GM12878 (cell line): ENCODE measurements around the gene ANTXR2. TPM values are rescaled to one million over a fixed set of nuclear protein-coding genes. Genes with fewer than 3 reads are reported as not detected.

ENCODE experiments used
- ATAC-seq: fragments of 200-7000 bp; cut with Tn5 transposase; 3 replicates; pipeline ENCODE4 v1.9.1; 2020; ENCODE audit warnings: mild to moderate bottlenecking, moderate library complexity
- BruUV-seq: library from RNA; stranded (reverse); fragments of 400-500 nt; replicated peaks from 2 replicates; lab custom pipeline; 2021; lab: Mats Ljungman, UMichigan
- CTCF ChIA-PET: fragments of 300-600 bp; sonication (Branson Sonifier 250); formaldehyde crosslinking; extraction: SDS; loops from one replicate; lab custom pipeline; 2021; ENCODE audit warnings: inconsistent platforms; lab: Yijun Ruan, JAX
- POLR2A ChIA-PET: fragments of 350-600 bp; formaldehyde crosslinking; extraction: SDS; loops from one replicate; lab custom pipeline; 2021; ENCODE audit warnings: inconsistent platforms; lab: Charles Lee
- RAD21 ChIA-PET: fragments of 300-600 bp; sonication (Branson Sonifier 250); formaldehyde crosslinking; loops from one replicate; lab custom pipeline; 2023; ENCODE audit warnings: antibody characterized with exemption; ENCODE audit not compliant: unreplicated experiment; lab: Charles Lee
- SMC1A ChIA-PET: fragments of 300-600 bp; sonication (Branson Sonifier 250); formaldehyde crosslinking; loops from one replicate; lab custom pipeline; 2023; ENCODE audit not compliant: unreplicated experiment, uncharacterized antibody; lab: Charles Lee
- DNase-seq: peaks from one replicate; pipeline ENCODE4 v3.0.0-alpha.2; 2011; ENCODE audit warnings: low read depth, low spot score
- FAIRE-seq: peaks from 3 replicates; lab custom pipeline; 2011; peaks lifted over from hg19 to GRCh38; lab: Jason Lieb, UNC
- H2AFZ ChIP-seq: 2 replicates; pipeline ENCODE4 v1.6.0; 2011; ENCODE audit warnings: low read depth, low read length, control low read depth; ENCODE audit not compliant: control insufficient read depth
- H3K27ac ChIP-seq: 2 replicates; pipeline ENCODE4 v1.5.1; 2011; ENCODE audit warnings: control low read depth; ENCODE audit not compliant: control insufficient read depth, insufficient read depth
- H3K27me3 ChIP-seq, 2 experiments: replicated peaks in 1 of 2; 2 replicates each; pipeline versions ENCODE4 v1.6.0 to v1.6.1; 2011; ENCODE audit warnings: low read length in 1 of 2; ENCODE audit not compliant: control insufficient read depth in 2 of 2, insufficient read depth in 2 of 2
- H3K36me3 ChIP-seq, 2 experiments: 2 replicates each; pipeline ENCODE4 v1.5.1; 2011; ENCODE audit warnings: low read length in 1 of 2; ENCODE audit not compliant: control insufficient read depth in 2 of 2, insufficient read depth in 2 of 2
- H3K4me1 ChIP-seq: 2 replicates; pipeline ENCODE4 v1.6.1; 2011; ENCODE audit warnings: mild to moderate bottlenecking, low read length, moderate library complexity, mixed read lengths; ENCODE audit not compliant: control insufficient read depth, insufficient read depth
- H3K4me2 ChIP-seq: 2 replicates; pipeline ENCODE4 v1.6.0; 2011; ENCODE audit warnings: control low read depth; ENCODE audit not compliant: control insufficient read depth, insufficient read depth
- H3K4me3 ChIP-seq: fragments of 200-600 bp; sonication (generic); 2 replicates; pipeline ENCODE4 v1.5.1; 2016
- H3K79me2 ChIP-seq: 2 replicates; pipeline ENCODE4 v1.6.0; 2011; ENCODE audit warnings: low read length; ENCODE audit not compliant: control insufficient read depth, insufficient read depth
- H3K9ac ChIP-seq: 2 replicates; pipeline ENCODE4 v1.8.0; 2011; ENCODE audit warnings: low read length, control low read depth, mixed read lengths; ENCODE audit not compliant: control insufficient read depth, insufficient read depth
- H3K9me3 ChIP-seq: replicated peaks from 3 replicates; pipeline ENCODE4 v1.5.1; 2011; ENCODE audit warnings: mild to moderate bottlenecking, low read length; ENCODE audit not compliant: control insufficient read depth, insufficient read depth
- H4K20me1 ChIP-seq: 2 replicates; pipeline ENCODE4 v1.6.0; 2011; ENCODE audit not compliant: control insufficient read depth, insufficient read depth
- BACH1 ChIP-seq: fragments of 450-650 bp; IDR thresholded peaks from 2 replicates; pipeline ENCODE4 v1.6.1; 2017; ENCODE audit warnings: mild to moderate bottlenecking, borderline replicate concordance
- BCL3 ChIP-seq: IDR thresholded peaks from 2 replicates; pipeline ENCODE4 v1.6.1; 2011; ENCODE audit warnings: borderline replicate concordance, low read depth, mild to moderate bottlenecking, moderate library complexity, low read length; ENCODE audit not compliant: insufficient read depth, poor library complexity, severe bottlenecking
- CBX5 ChIP-seq: sonication (generic); IDR thresholded peaks from 2 replicates; pipeline ENCODE4 v1.6.1; 2016; ENCODE audit warnings: low read depth, moderate library complexity, mild to moderate bottlenecking, inconsistent platforms
- KDM1A ChIP-seq: fragments of 200-600 bp; sonication (generic); IDR thresholded peaks from 2 replicates; pipeline ENCODE4 v1.6.1; 2016; ENCODE audit warnings: borderline replicate concordance
- MEF2B ChIP-seq: fragments of 450-650 bp; IDR thresholded peaks from 2 replicates; pipeline ENCODE4 v1.6.1; 2018; ENCODE audit warnings: mild to moderate bottlenecking, moderate library complexity; ENCODE audit not compliant: partially characterized antibody, poor library complexity, severe bottlenecking
- SREBF1 ChIP-seq: IDR thresholded peaks from 2 replicates; pipeline ENCODE4 v1.6.1; 2012; ENCODE audit warnings: mild to moderate bottlenecking, low read length
- SRF ChIP-seq, 2 experiments: IDR thresholded peaks; 2 replicates each; pipeline ENCODE4 v1.6.1; 2011; ENCODE audit warnings: low read depth in 2 of 2, low read length in 2 of 2, mild to moderate bottlenecking in 1 of 2, moderate library complexity in 1 of 2
- TCF3 ChIP-seq: IDR thresholded peaks from 2 replicates; pipeline ENCODE4 v1.6.1; 2012; ENCODE audit warnings: low read depth, mild to moderate bottlenecking, low read length, borderline replicate concordance; ENCODE audit not compliant: insufficient read depth
- YBX1 ChIP-seq: fragments of 450-650 bp; IDR thresholded peaks from 2 replicates; pipeline ENCODE4 v1.6.1; 2016; ENCODE audit warnings: antibody characterized with exemption
- ZNF207 ChIP-seq: fragments of 450-650 bp; IDR thresholded peaks from 2 replicates; pipeline ENCODE4 v1.6.1; 2014; ENCODE audit warnings: antibody characterized with exemption, mild to moderate bottlenecking, borderline replicate concordance
- ZNF384 ChIP-seq: IDR thresholded peaks from 2 replicates; pipeline ENCODE4 v1.6.1; 2012; ENCODE audit warnings: low read depth, mild to moderate bottlenecking, low read length, improper control_type of control experiment, borderline replicate concordance
- ZZZ3 ChIP-seq: IDR thresholded peaks from 2 replicates; pipeline ENCODE4 v1.6.1; 2011; ENCODE audit warnings: low read depth; ENCODE audit not compliant: control insufficient read depth, insufficient read length
- WGBS: methylation state at CpG from one replicate; pipeline ENCODE4 v1.1.6; 2016; ENCODE audit warnings: low lambda C conversion rate; ENCODE audit not compliant: insufficient replicate concordance, insufficient coverage; ENCODE audit errors: missing lambda C conversion rate; 5-methylcytosine and 5-hydroxymethylcytosine counted together
- in situ Hi-C: fragments of 300-500 bp; cut with MboI; formaldehyde crosslinking; loops from 9 replicates; pipeline ENCODE4 v1.14.3; 2018; ENCODE audit warnings: mixed read lengths
- intact Hi-C: fragments of 100-400 bp; cut with micrococcal nuclease; formaldehyde crosslinking; loops from one replicate; pipeline ENCODE4 v1.14.2; 2022; ENCODE audit not compliant: unreplicated experiment
- polyA plus RNA-seq, 11 experiments: library from polyadenylated mRNA; depleted of rRNA in 4 of 11; unstranded in 6 of 11; stranded (reverse) in 5 of 11; fragments of >200 nt; fragmentation: Nextera tagmentation in 4 of 11; fragmentation: Illumina TruSeq in 1 of 11; extraction: Ambion mirVana in 4 of 11; extraction: Trizol in 1 of 11; gene quantifications; 1 replicate in 1 of 11; 2 replicates in 10 of 11; pipeline versions ENCODE4 v1.2.1 to v1.2.3, GENCODE V29; 2011 to 2016; ENCODE audit warnings: inconsistent platforms in 2 of 11, missing spikeins in 2 of 11, low read depth in 1 of 11
- total RNA-seq, 4 experiments: library from RNA; depleted of rRNA in 3 of 4; stranded (reverse); fragments of >200 nt in 3 of 4; fragmentation: Illumina TruSeq in 1 of 4; extraction: Trizol in 1 of 4; gene quantifications; 2 replicates each; pipeline versions ENCODE4 v1.2.1 to v1.2.3, GENCODE V29; 2013 to 2021
- TF ChIP-seq, protein P1 (sequence below): fragments of 450-650 bp; IDR thresholded peaks from 2 replicates; pipeline ENCODE4 v1.6.1; 2017; ENCODE audit warnings: mild to moderate bottlenecking, low read depth, inconsistent platforms; ENCODE audit not compliant: poor library complexity, severe bottlenecking

The ANTXR2 gene
- total and polyA plus RNA-seq, 10 of the 15 experiments (the other 5 are each of a cell fraction or from before 2014, with no cell fraction given) = 1.4 to 8.9 (median 5.7) TPM

- Histone ChIP-seq H3K27ac (no peak overlapping the region), H3K4me3 (no peak overlapping the region), H4K20me1 (no peaks in the 10 kb centered on the region), H3K4me2 (no peak overlapping the region), H3K9ac (no peak overlapping the region), H3K79me2 (no peaks in the 10 kb centered on the region), H3K27me3 (no peaks in the 10 kb centered on the region), H3K9me3 (no peaks in the 10 kb centered on the region), H3K36me3 (no peaks in the 10 kb centered on the region), H3K4me1 (no peaks in the 10 kb centered on the region), H2AFZ (no peak overlapping the region)
- ChIA-PET RAD21 (interaction anchor here (0.7 kb wide), 1 partner anchor 25 kb away, joined by 3 read pairs; no protein-coding TSS in a partner anchor), CTCF (interaction anchor here (1.6 kb wide), 1 partner anchor 124 kb away, joined by 3 read pairs; no protein-coding TSS in a partner anchor), SMC1A (interaction anchor here (1.0 to 1.9 kb wide), 2 partner anchors 10 to 31 kb away, joined by 3 to 7 read pairs; no protein-coding TSS in a partner anchor), POLR2A (no interaction called here)
- intact Hi-C loops = no loop called here
- BruUV-seq = no TSS peak
- WGBS = 86% methylated on average over 3 of the region's 3 CpGs
- no peak for TF ChIP-seq SREBF1
- TF ChIP-seq ZNF207 = no peak
- no peak for TF ChIP-seq TCF3
- TF ChIP-seq YBX1 = no peak
- TF ChIP-seq BACH1 = no peak
- TF ChIP-seq CBX5 = no peak
- ATAC-seq (no peak), FAIRE-seq (no peak), DNase-seq (no peak)
- in situ Hi-C loops = no loop called here
Observed at GRCh38 chr4:79948261-79948660, 124.8 kb downstream of the ANTXR2 start.

DNA sequence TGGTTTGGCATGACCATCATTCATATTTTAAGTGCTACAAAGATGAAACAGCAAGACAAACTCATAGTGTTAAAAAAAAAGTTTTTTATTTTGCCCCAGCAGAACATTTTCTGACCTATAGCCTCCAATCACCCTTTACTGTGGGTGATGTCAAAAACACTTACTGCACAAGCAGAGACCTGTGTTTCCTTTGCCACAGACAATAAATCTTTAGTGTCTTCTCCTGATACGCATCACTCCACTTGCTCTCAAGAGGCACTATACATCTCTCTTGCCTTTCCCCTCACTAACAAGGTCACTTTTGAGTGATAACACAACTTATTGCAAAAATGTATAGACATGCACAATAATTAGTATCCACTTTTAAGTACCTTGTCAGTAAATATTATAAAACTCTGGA is 125.6 kb downstream of the ANTXR2 start:
- Histone ChIP-seq H4K20me1 (no peaks in the 10 kb centered on the region), H2AFZ (no peak overlapping the region), H3K9ac (no peak overlapping the region), H3K36me3 (no peaks in the 10 kb centered on the region), H3K27me3 (no peaks in the 10 kb centered on the region), H3K4me1 (no peaks in the 10 kb centered on the region), H3K79me2 (no peaks in the 10 kb centered on the region), H3K27ac (no peak overlapping the region), H3K4me3 (no peak overlapping the region), H3K9me3 (no peaks in the 10 kb centered on the region), H3K4me2 (no peak overlapping the region)
- WGBS = 88% methylated on average over 1 of the region's 1 CpG
- BruUV-seq = no TSS peak
- FAIRE-seq (no peak), DNase-seq (no peak), ATAC-seq (no peak)
- in situ Hi-C loops (no loop called here), intact Hi-C loops (no loop called here)
- POLR2A ChIA-PET = no interaction called here
- CTCF ChIA-PET = interaction anchor here (1.1 to 1.6 kb wide), 2 partner anchors 125 to 397 kb away, joined by 3 read pairs; no protein-coding TSS in a partner anchor
- SMC1A ChIA-PET = interaction anchor here (1.0 to 1.9 kb wide), 2 partner anchors 11 to 14 kb away, joined by 3 to 7 read pairs; no protein-coding TSS in a partner anchor
- RAD21 ChIA-PET = no interaction called here
- TF ChIP-seq MEF2B = no peak
- TF ChIP-seq ZZZ3 = no peak
- no peak for TF ChIP-seq ZNF384
- no peak for TF ChIP-seq KDM1A
- no peak for TF ChIP-seq SRF (IDR thresholded peaks at IDR 0.05; ENCODE audit: low read depth in 2 of 2, low read length in 2 of 2)
- no peak for TF ChIP-seq BCL3
- TF ChIP-seq, protein P1, sequence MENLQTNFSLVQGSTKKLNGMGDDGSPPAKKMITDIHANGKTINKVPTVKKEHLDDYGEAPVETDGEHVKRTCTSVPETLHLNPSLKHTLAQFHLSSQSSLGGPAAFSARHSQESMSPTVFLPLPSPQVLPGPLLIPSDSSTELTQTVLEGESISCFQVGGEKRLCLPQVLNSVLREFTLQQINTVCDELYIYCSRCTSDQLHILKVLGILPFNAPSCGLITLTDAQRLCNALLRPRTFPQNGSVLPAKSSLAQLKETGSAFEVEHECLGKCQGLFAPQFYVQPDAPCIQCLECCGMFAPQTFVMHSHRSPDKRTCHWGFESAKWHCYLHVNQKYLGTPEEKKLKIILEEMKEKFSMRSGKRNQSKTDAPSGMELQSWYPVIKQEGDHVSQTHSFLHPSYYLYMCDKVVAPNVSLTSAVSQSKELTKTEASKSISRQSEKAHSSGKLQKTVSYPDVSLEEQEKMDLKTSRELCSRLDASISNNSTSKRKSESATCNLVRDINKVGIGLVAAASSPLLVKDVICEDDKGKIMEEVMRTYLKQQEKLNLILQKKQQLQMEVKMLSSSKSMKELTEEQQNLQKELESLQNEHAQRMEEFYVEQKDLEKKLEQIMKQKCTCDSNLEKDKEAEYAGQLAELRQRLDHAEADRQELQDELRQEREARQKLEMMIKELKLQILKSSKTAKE = no peak
